SK-N-SH treated with all-trans-retinoic acid at 6 μM for 48 hours (cell line): ENCODE results near the gene IFIT2.

Experiments
- ATAC-seq: fragments of 200-7000 bp; cut with Tn5 transposase; 3 replicates; pipeline ENCODE4 v1.9.1; 2020; ENCODE audit warnings: mild to moderate bottlenecking, moderate library complexity
- ARNTL ChIP-seq: fragments of 450-650 bp; formaldehyde crosslinking; IDR thresholded peaks from 2 replicates; pipeline ENCODE4 v1.5.0; 2020; ENCODE audit warnings: low read depth, mild to moderate bottlenecking, moderate library complexity, borderline replicate concordance
- BACH2 ChIP-seq: fragments of 250-450 bp; sonication (Bioruptor Pico); IDR thresholded peaks from 2 replicates; pipeline ENCODE4 v1.9.0; 2021; ENCODE audit warnings: mild to moderate bottlenecking, borderline replicate concordance
- CSDC2 ChIP-seq: fragments of 250-450 bp; sonication (Bioruptor Pico); IDR thresholded peaks from 2 replicates; pipeline ENCODE4 v1.5.0; 2020; ENCODE audit warnings: mild to moderate bottlenecking, moderate library complexity
- ESRRG ChIP-seq: fragments of 250-450 bp; sonication (Bioruptor Pico); IDR thresholded peaks from 2 replicates; pipeline ENCODE4 v1.6.1; 2021; ENCODE audit warnings: mild to moderate bottlenecking
- GLIS3 ChIP-seq: fragments of 250-450 bp; sonication (Bioruptor Pico); IDR thresholded peaks from 2 replicates; pipeline ENCODE4 v1.5.0; 2020; ENCODE audit warnings: mild to moderate bottlenecking, moderate library complexity
- ISL1 ChIP-seq: fragments of 250-450 bp; sonication (Bioruptor Pico); IDR thresholded peaks from 2 replicates; pipeline ENCODE4 v2.1.2; 2022; ENCODE audit warnings: mild to moderate bottlenecking, moderate library complexity
- OSR1 ChIP-seq: fragments of 250-450 bp; sonication (Bioruptor Pico); IDR thresholded peaks from 2 replicates; pipeline ENCODE4 v1.8.0; 2022; ENCODE audit warnings: moderate library complexity, mild to moderate bottlenecking, inconsistent platforms
- PPARA ChIP-seq: fragments of 250-450 bp; sonication (Bioruptor Pico); IDR thresholded peaks from 2 replicates; pipeline ENCODE4 v1.5.0; 2020; ENCODE audit warnings: mild to moderate bottlenecking, borderline replicate concordance
- RARB ChIP-seq: fragments of 250-450 bp; sonication (Bioruptor Pico); IDR thresholded peaks from 2 replicates; pipeline ENCODE4 v1.8.0; 2021; ENCODE audit warnings: mild to moderate bottlenecking, moderate library complexity
- SNAI2 ChIP-seq: fragments of 250-450 bp; sonication (Bioruptor Pico); IDR thresholded peaks from 2 replicates; pipeline ENCODE4 v1.5.0; 2020; ENCODE audit warnings: mild to moderate bottlenecking, moderate library complexity
- TCF4 ChIP-seq: fragments of 250-450 bp; sonication (Bioruptor Pico); IDR thresholded peaks from 2 replicates; pipeline ENCODE4 v1.8.0; 2021; ENCODE audit warnings: mild to moderate bottlenecking, moderate library complexity, borderline replicate concordance
- TOX ChIP-seq: fragments of 250-450 bp; sonication (Bioruptor Pico); IDR thresholded peaks from 2 replicates; pipeline ENCODE4 v1.8.0; 2021; ENCODE audit warnings: mild to moderate bottlenecking, moderate library complexity, borderline replicate concordance
- ZC3H10 ChIP-seq: fragments of 250-450 bp; sonication (Bioruptor Pico); IDR thresholded peaks from 2 replicates; pipeline ENCODE4 v1.5.1; 2021; ENCODE audit warnings: mild to moderate bottlenecking, moderate library complexity
- ZFP3 ChIP-seq: fragments of 250-450 bp; sonication (Bioruptor Pico); IDR thresholded peaks from 2 replicates; pipeline ENCODE4 v1.5.0; 2020; ENCODE audit warnings: mild to moderate bottlenecking, moderate library complexity
- ZFP30 ChIP-seq: fragments of 450-650 bp; formaldehyde crosslinking; IDR thresholded peaks from 2 replicates; pipeline ENCODE4 v1.5.0; 2022; ENCODE audit warnings: mild to moderate bottlenecking, moderate library complexity
- ZNF565 ChIP-seq: fragments of 450-650 bp; formaldehyde crosslinking; conservative IDR thresholded peaks from 2 replicates; pipeline ENCODE4 v1.5.0; 2020; ENCODE audit warnings: low read depth, mild to moderate bottlenecking, moderate library complexity
- ZNF70 ChIP-seq: fragments of 450-650 bp; formaldehyde crosslinking; IDR thresholded peaks from 2 replicates; pipeline ENCODE4 v1.5.0; 2020; ENCODE audit warnings: mild to moderate bottlenecking, moderate library complexity
- TF ChIP-seq, protein P1 (sequence below): fragments of 250-450 bp; sonication (Bioruptor Pico); IDR thresholded peaks from 2 replicates; pipeline ENCODE4 v1.5.0; 2020; ENCODE audit warnings: mild to moderate bottlenecking, moderate library complexity
- TF ChIP-seq, protein P2 (sequence below): fragments of 250-450 bp; sonication (Bioruptor Pico); IDR thresholded peaks from 2 replicates; pipeline ENCODE4 v1.5.1; 2020; ENCODE audit warnings: low read depth, mild to moderate bottlenecking, moderate library complexity
- TF ChIP-seq, protein P3 (sequence below): fragments of 250-450 bp; sonication (Bioruptor Pico); IDR thresholded peaks from 2 replicates; pipeline ENCODE4 v1.5.1; 2021; ENCODE audit warnings: mild to moderate bottlenecking, moderate library complexity
- TF ChIP-seq, protein P4 (sequence below): fragments of 250-450 bp; sonication (Bioruptor Pico); IDR thresholded peaks from 2 replicates; pipeline ENCODE4 v1.8.0; 2021; ENCODE audit warnings: low read depth, mild to moderate bottlenecking, moderate library complexity, borderline replicate concordance

The IFIT2 gene

DNA sequence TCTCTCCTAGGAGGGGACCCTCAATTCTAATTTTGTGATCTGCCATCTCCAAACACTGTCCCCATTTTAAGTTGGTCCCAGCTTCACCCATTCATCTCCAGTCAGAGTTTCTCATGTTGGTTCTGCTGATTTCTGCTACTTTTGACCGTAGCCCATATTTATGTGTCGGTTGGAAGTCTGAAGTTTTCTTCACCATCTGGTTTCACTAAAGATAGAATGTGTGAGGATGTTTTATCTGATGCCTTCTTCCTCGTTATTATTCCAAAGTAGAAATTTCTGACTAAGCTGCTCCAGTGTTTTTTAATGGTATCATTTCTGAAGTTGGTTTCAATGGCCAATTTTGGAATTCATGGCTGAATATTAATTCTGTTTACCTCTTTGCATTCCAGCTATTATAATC lies 21.3 kb upstream of the IFIT2 start:
- no peak for TF ChIP-seq TCF4 (CRISPR knock-in tag)
- no peak for TF ChIP-seq GLIS3
- TF ChIP-seq ARNTL (CRISPR knock-in tag) = no peak
- no peak for TF ChIP-seq PPARA
- TF ChIP-seq SNAI2 (CRISPR knock-in tag) = no peak
- TF ChIP-seq TOX (CRISPR knock-in tag) = no peak
- TF ChIP-seq ISL1 (CRISPR knock-in tag) = no peak
- TF ChIP-seq ESRRG = no peak
- TF ChIP-seq, protein P1, sequence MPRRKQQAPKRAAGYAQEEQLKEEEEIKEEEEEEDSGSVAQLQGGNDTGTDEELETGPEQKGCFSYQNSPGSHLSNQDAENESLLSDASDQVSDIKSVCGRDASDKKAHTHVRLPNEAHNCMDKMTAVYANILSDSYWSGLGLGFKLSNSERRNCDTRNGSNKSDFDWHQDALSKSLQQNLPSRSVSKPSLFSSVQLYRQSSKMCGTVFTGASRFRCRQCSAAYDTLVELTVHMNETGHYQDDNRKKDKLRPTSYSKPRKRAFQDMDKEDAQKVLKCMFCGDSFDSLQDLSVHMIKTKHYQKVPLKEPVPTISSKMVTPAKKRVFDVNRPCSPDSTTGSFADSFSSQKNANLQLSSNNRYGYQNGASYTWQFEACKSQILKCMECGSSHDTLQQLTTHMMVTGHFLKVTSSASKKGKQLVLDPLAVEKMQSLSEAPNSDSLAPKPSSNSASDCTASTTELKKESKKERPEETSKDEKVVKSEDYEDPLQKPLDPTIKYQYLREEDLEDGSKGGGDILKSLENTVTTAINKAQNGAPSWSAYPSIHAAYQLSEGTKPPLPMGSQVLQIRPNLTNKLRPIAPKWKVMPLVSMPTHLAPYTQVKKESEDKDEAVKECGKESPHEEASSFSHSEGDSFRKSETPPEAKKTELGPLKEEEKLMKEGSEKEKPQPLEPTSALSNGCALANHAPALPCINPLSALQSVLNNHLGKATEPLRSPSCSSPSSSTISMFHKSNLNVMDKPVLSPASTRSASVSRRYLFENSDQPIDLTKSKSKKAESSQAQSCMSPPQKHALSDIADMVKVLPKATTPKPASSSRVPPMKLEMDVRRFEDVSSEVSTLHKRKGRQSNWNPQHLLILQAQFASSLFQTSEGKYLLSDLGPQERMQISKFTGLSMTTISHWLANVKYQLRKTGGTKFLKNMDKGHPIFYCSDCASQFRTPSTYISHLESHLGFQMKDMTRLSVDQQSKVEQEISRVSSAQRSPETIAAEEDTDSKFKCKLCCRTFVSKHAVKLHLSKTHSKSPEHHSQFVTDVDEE (CRISPR knock-in tag) = no peak
- TF ChIP-seq, protein P2, sequence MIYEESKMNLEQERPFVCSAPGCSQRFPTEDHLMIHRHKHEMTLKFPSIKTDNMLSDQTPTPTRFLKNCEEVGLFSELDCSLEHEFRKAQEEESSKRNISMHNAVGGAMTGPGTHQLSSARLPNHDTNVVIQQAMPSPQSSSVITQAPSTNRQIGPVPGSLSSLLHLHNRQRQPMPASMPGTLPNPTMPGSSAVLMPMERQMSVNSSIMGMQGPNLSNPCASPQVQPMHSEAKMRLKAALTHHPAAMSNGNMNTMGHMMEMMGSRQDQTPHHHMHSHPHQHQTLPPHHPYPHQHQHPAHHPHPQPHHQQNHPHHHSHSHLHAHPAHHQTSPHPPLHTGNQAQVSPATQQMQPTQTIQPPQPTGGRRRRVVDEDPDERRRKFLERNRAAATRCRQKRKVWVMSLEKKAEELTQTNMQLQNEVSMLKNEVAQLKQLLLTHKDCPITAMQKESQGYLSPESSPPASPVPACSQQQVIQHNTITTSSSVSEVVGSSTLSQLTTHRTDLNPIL (CRISPR knock-in tag) = no peak
- TF ChIP-seq RARB (CRISPR knock-in tag) = no peak
- no peak for ATAC-seq

DNA sequence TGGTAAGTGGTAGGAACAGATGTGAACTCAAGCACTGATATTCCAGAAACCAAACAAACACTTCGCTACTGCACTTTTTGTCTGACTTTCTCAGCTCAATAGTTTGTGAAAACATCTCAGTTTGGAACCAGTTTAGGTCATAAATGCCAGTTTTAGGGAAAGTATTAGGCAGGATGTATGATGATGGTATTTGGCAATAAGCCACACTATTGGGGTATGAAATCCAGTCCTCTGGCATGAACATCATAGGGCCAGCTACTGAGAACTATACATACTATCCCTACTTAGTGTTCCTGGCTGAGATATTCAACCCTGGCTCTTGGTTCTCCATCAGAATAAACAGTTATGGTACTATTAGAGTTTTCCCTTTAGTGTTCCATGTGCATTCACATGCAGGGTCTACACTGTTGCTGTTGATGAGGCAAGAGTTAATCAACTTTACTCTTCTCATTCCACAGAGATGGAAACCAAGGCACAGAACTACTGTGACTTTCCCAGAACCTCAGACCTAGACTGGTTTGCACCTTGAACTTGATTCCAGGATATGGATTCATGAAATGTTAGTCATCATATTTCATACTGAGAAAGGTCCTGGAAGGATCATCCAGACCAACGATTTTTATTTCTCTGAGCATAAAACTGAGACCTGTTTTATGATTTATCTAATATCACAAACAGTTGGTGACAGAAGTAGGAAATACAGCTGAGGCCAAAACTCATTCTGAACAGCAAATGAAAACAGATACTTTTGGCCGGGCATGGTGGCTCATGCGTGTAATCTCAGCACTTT lies 20.0 kb upstream of the IFIT2 start:
- peak; percentile 48; the same call in 1 of the 2 replicates for TF ChIP-seq ZC3H10 (CRISPR knock-in tag)
- TF ChIP-seq TCF4 (CRISPR knock-in tag) = no peak
- TF ChIP-seq TOX (CRISPR knock-in tag) = 0 out of 2 replicates have a peak, but pooled peaks have one; percentile 14
- ATAC-seq = no peak

DNA sequence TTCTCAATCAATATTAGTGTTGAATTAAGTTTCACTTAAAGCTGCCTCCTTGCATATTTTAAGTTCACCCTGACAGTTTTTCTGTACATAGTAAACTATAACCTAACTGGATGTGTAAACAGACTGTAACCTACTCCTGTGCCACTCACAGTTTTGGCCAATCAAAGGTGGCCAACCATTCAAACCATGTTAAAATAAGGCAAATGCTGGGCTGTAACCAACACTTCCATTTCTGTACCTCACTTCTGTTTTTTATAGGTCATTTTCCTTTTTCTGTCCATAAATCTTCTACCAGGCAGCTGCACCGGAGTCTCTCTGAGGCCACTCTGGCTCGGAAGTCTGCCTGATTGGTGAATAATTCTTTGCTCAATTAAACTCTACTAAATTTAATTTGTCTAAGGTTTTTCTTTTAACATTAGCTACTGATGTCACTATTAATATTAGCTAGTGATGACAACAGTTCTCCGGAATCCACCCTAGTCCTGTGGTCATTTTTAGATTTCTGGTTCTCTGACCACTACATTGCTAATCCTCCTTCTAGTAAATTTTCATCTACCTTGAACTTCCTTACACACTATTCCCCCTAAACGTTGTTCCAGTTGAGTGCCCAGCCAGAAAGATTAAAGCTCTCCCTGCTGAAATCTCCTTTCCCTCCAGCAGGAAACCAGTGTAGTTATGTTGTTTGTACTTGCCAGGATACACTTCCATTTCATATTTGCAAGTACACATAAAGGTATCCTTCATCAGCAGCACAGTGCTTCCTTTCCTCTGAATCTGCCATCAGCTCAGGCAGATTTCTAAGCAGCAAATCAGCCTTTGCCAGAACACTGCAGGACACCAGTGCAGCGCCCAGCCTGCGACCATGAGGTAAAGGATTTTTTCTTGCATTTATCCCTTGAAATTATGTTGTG lies 18.6 kb upstream of the IFIT2 start:
- peak; percentile 74 for ATAC-seq
- TF ChIP-seq ESRRG (no peak), ZC3H10 (CRISPR knock-in tag) (peak; percentile 54; the same call in 1 of the 2 replicates), ZNF70 (CRISPR knock-in tag) (no peak), BACH2 (CRISPR knock-in tag) (no peak), GLIS3 (no peak), ZFP3 (CRISPR knock-in tag) (no peak), ISL1 (CRISPR knock-in tag) (peak; percentile 84), TOX (CRISPR knock-in tag) (no peak), RARB (CRISPR knock-in tag) (no peak), ZNF565 (CRISPR knock-in tag) (no peak), PPARA (no peak), ARNTL (CRISPR knock-in tag) (no peak), SNAI2 (CRISPR knock-in tag) (no peak), OSR1 (CRISPR knock-in tag) (no peak), CSDC2 (CRISPR knock-in tag) (no peak), ZFP30 (CRISPR knock-in tag) (no peak)
- TF ChIP-seq, protein P1 (CRISPR knock-in tag) = no peak
- TF ChIP-seq, protein P3, sequence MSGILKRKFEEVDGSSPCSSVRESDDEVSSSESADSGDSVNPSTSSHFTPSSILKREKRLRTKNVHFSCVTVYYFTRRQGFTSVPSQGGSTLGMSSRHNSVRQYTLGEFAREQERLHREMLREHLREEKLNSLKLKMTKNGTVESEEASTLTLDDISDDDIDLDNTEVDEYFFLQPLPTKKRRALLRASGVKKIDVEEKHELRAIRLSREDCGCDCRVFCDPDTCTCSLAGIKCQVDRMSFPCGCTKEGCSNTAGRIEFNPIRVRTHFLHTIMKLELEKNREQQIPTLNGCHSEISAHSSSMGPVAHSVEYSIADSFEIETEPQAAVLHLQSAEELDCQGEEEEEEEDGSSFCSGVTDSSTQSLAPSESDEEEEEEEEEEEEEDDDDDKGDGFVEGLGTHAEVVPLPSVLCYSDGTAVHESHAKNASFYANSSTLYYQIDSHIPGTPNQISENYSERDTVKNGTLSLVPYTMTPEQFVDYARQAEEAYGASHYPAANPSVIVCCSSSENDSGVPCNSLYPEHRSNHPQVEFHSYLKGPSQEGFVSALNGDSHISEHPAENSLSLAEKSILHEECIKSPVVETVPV (CRISPR knock-in tag) = no peak; the same call in 1 of the 2 replicates
- TF ChIP-seq, protein P2 (CRISPR knock-in tag) = 0 out of 2 replicates have a peak, but pooled peaks have one; percentile 23
- TF ChIP-seq, protein P4, sequence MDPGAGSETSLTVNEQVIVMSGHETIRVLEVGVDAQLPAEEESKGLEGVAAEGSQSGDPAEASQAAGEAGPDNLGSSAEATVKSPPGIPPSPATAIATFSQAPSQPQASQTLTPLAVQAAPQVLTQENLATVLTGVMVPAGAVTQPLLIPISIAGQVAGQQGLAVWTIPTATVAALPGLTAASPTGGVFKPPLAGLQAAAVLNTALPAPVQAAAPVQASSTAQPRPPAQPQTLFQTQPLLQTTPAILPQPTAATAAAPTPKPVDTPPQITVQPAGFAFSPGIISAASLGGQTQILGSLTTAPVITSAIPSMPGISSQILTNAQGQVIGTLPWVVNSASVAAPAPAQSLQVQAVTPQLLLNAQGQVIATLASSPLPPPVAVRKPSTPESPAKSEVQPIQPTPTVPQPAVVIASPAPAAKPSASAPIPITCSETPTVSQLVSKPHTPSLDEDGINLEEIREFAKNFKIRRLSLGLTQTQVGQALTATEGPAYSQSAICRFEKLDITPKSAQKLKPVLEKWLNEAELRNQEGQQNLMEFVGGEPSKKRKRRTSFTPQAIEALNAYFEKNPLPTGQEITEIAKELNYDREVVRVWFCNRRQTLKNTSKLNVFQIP (CRISPR knock-in tag) = no peak
